Neuron (in vitro differentiated cells): Measurements from ENCODE around the gene R3HCC1L.
"Not testable (repeated sequence)": the region's sequence is repeated elsewhere in the genome, so short reads cannot be mapped to it uniquely, and the experiment has no call there.

Experiments
- H2AFZ ChIP-seq: one replicate; pipeline ENCODE4 v1.6.1; 2013; ENCODE audit warnings: low read depth, mild to moderate bottlenecking, inconsistent platforms, low read length, moderate library complexity
- H3K27me3 ChIP-seq: one replicate; pipeline ENCODE4 v1.6.1; 2013; ENCODE audit warnings: low read length; ENCODE audit not compliant: insufficient read depth
- H3K36me3 ChIP-seq: one replicate; pipeline ENCODE4 v1.6.1; 2013; ENCODE audit warnings: low read length; ENCODE audit not compliant: insufficient read depth
- H3K4me1 ChIP-seq: one replicate; pipeline ENCODE4 v1.6.1; 2013; ENCODE audit warnings: low read length; ENCODE audit not compliant: insufficient read depth
- H3K4me3 ChIP-seq: 2 replicates; pipeline ENCODE4 v1.5.1; 2013; ENCODE audit warnings: mild to moderate bottlenecking, low read length, moderate library complexity
- H3K9me3 ChIP-seq: one replicate; pipeline ENCODE4 v1.6.1; 2013; ENCODE audit warnings: low read length

The R3HCC1L gene

GRCh38 chr10:98104125-98104524 lies 30.3 kb upstream of the R3HCC1L start:
- peaks cover 13% of the 10 kb centered on the region for H3K27me3 ChIP-seq
- no peaks in the 10 kb centered on the region for H3K9me3 ChIP-seq
- H3K4me1 ChIP-seq = no peaks in the 10 kb centered on the region
- H3K4me3 ChIP-seq = no peak overlapping the region
- no peak overlapping the region for H2AFZ ChIP-seq
- H3K36me3 ChIP-seq = no peaks in the 10 kb centered on the region

- Histone ChIP-seq H3K4me1 (no peaks in the 10 kb centered on the region), H3K4me3 (no peak overlapping the region), H3K27me3 (peaks cover 21% of the 10 kb centered on the region), H2AFZ (no peak overlapping the region), H3K36me3 (no peaks in the 10 kb centered on the region), H3K9me3 (no peaks in the 10 kb centered on the region)
These were observed 27.9 kb upstream of the R3HCC1L start for GRCh38 chr10:98106531-98106930.

GRCh38 chr10:98107644-98108430 lies 26.6 kb upstream of the R3HCC1L start:
- H3K27me3 ChIP-seq = peaks cover 25% of the 10 kb centered on the region
- H3K4me3 ChIP-seq = no peak overlapping the region
- H3K9me3 ChIP-seq = no peaks in the 10 kb centered on the region
- no peaks in the 10 kb centered on the region for H3K4me1 ChIP-seq
- H2AFZ ChIP-seq = no peak overlapping the region
- H3K36me3 ChIP-seq = no peaks in the 10 kb centered on the region

GRCh38 chr10:98110356-98110755 lies 24.1 kb upstream of the R3HCC1L start:
- H3K9me3 ChIP-seq = no peaks in the 10 kb centered on the region
- H3K27me3 ChIP-seq = peaks cover 39% of the 10 kb centered on the region
- no peak overlapping the region for H2AFZ ChIP-seq
- H3K36me3 ChIP-seq = no peaks in the 10 kb centered on the region
- H3K4me1 ChIP-seq = no peaks in the 10 kb centered on the region
- no peak overlapping the region for H3K4me3 ChIP-seq

- Histone ChIP-seq H3K9me3 (no peaks in the 10 kb centered on the region), H2AFZ (no peak overlapping the region), H3K4me3 (no peak overlapping the region), H3K27me3 (peaks cover 28% of the 10 kb centered on the region), H3K4me1 (no peaks in the 10 kb centered on the region), H3K36me3 (no peaks in the 10 kb centered on the region)
These were observed 19.2 kb upstream of the R3HCC1L start for GRCh38 chr10:98115031-98115787.

- Histone ChIP-seq H3K4me1 (no peaks in the 10 kb centered on the region), H3K36me3 (no peaks in the 10 kb centered on the region), H3K4me3 (no peak overlapping the region), H2AFZ (no peak overlapping the region), H3K9me3 (no peaks in the 10 kb centered on the region), H3K27me3 (peaks cover 7% of the 10 kb centered on the region)
These were observed 14.6 kb upstream of the R3HCC1L start for GRCh38 chr10:98119891-98120290.

- H3K27me3 ChIP-seq = peaks cover 4% of the 10 kb centered on the region
These were observed 8.4 kb upstream of the R3HCC1L start for GRCh38 chr10:98125940-98126631.

GRCh38 chr10:98128802-98129201 lies 5.7 kb upstream of the R3HCC1L start:
- no peaks in the 10 kb centered on the region for H3K36me3 ChIP-seq
- H3K9me3 ChIP-seq = peaks cover 3% of the 10 kb centered on the region
- no peak overlapping the region for H2AFZ ChIP-seq
- no peak overlapping the region for H3K4me3 ChIP-seq
- H3K4me1 ChIP-seq = peaks cover 3% of the 10 kb centered on the region
- peaks cover 4% of the 10 kb centered on the region for H3K27me3 ChIP-seq

More at GRCh38 chr10:98125940-98126631, 8.4 kb upstream of the R3HCC1L start:
- Histone ChIP-seq H2AFZ (no peak overlapping the region), H3K36me3 (no peaks in the 10 kb centered on the region), H3K4me1 (peaks cover 3% of the 10 kb centered on the region), H3K9me3 (no peaks in the 10 kb centered on the region), H3K4me3 (no peak overlapping the region)

- Histone ChIP-seq H3K36me3 (no peaks in the 10 kb centered on the region), H3K9me3 (peaks cover 3% of the 10 kb centered on the region), H3K27me3 (peaks cover 4% of the 10 kb centered on the region), H3K4me3 (no peak overlapping the region), H2AFZ (no peak overlapping the region), H3K4me1 (peaks cover 9% of the 10 kb centered on the region)
These were observed 2.8 kb upstream of the R3HCC1L start for GRCh38 chr10:98131619-98132018.

- H3K4me3 ChIP-seq = not testable (repeated sequence)
These were observed 1.2 kb upstream of the R3HCC1L start for GRCh38 chr10:98133075-98133752.

GRCh38 chr10:98134117-98134430 lies 383 bp upstream of the R3HCC1L start:
- Histone ChIP-seq H3K36me3 (no peaks in the 10 kb centered on the region), H3K9me3 (peaks cover 3% of the 10 kb centered on the region), H3K4me1 (peaks cover 7% of the 10 kb centered on the region), H3K27me3 (no peaks in the 10 kb centered on the region), H2AFZ (peak overlapping the region; percentile 86), H3K4me3 (peak overlapping the region; percentile 83)

More at GRCh38 chr10:98133075-98133752, 1.2 kb upstream of the R3HCC1L start:
- not testable (repeated sequence) for H2AFZ ChIP-seq, H3K36me3 ChIP-seq, H3K9me3 ChIP-seq, H3K4me1 ChIP-seq, H3K27me3 ChIP-seq

- H3K4me3 ChIP-seq = peak overlapping the region; percentile 83
- peak overlapping the region; percentile 86 for H2AFZ ChIP-seq
- H3K36me3 ChIP-seq = no peaks in the 10 kb centered on the region
- peaks cover 6% of the 10 kb centered on the region for H3K4me1 ChIP-seq
- H3K9me3 ChIP-seq = peaks cover 3% of the 10 kb centered on the region
- no peaks in the 10 kb centered on the region for H3K27me3 ChIP-seq
These were observed 904 bp downstream of the R3HCC1L start for GRCh38 chr10:98135222-98135899.
